Measurements from ENCODE around the gene ADAMTS17.

DNA sequence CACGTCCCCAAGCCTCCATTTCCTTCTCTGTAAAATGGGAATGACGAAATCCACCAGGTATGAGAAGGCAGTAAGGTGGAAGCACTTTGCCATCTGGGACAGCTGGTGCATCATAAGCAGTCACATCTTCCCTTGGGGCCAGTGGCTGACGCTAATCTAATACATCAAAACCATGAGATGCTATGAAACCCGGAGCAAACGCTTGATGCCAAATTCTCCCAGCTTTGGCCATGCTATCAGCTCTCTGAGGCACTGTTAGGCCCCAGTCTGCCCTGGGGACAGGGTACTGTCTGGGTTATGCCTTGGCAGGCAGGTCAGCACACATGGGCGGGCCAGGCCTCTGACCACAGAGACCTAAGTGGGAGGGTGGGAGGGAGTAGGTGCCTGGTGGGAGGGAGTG is 66.1 kb downstream of the ADAMTS17 start:
- no peak for TF ChIP-seq YY1 (IDR thresholded peaks at IDR 0.05; ENCODE audit: low read depth)
- TF ChIP-seq CEBPB (IDR thresholded peaks at IDR 0.05): no peak
- TF ChIP-seq, protein P1, sequence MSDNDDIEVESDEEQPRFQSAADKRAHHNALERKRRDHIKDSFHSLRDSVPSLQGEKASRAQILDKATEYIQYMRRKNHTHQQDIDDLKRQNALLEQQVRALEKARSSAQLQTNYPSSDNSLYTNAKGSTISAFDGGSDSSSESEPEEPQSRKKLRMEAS (IDR thresholded peaks at IDR 0.05): no peak
- TF ChIP-seq, protein P2, sequence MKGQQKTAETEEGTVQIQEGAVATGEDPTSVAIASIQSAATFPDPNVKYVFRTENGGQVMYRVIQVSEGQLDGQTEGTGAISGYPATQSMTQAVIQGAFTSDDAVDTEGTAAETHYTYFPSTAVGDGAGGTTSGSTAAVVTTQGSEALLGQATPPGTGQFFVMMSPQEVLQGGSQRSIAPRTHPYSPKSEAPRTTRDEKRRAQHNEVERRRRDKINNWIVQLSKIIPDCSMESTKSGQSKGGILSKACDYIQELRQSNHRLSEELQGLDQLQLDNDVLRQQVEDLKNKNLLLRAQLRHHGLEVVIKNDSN (IDR thresholded peaks at IDR 0.05): no peak

Measured in Ishikawa (cell line).